HCT116 (cell line): ENCODE measurements around the gene SHISA3. TPM values are rescaled to one million over a fixed set of nuclear protein-coding genes. Genes with fewer than 3 reads are reported as not detected.

ENCODE experiments used
- ATAC-seq: fragments of 200-7000 bp; cut with Tn5 transposase; 2 replicates; pipeline ENCODE4 v1.9.1; 2020; ENCODE audit warnings: mild to moderate bottlenecking, moderate library complexity
- BruUV-seq: library from RNA; stranded (reverse); fragments of 400-500 nt; replicated peaks from 2 replicates; lab custom pipeline; 2021; lab: Mats Ljungman, UMichigan
- CTCF ChIA-PET: fragments of 300-600 bp; sonication (Branson Sonifier 250); formaldehyde crosslinking; loops from one replicate; lab custom pipeline; 2021; ENCODE audit warnings: antibody characterized with exemption; lab: Charles Lee
- POLR2A ChIA-PET: fragments of 300-600, 350-600 bp; sonication (Branson Sonifier 250); formaldehyde crosslinking; loops from one replicate; lab custom pipeline; 2021; ENCODE audit warnings: antibody characterized with exemption; lab: Charles Lee
- RAD21 ChIA-PET, 2 experiments: fragments of 300-600 bp; sonication (Branson Sonifier 250); formaldehyde crosslinking; loops; one replicate each; lab custom pipeline; 2023; ENCODE audit warnings: low total read pairs in 2 of 2; ENCODE audit not compliant: uncharacterized antibody in 2 of 2, unreplicated experiment in 2 of 2, low non-redundant PET in 1 of 2; lab: Charles Lee
- DNase-seq: peaks from one replicate; pipeline ENCODE4 v3.0.0-alpha.2; 2010; ENCODE audit warnings: low read depth, low spot score
- H2AFZ ChIP-seq: fragments of 200-600 bp; shearing (Covaris generic), sonication (generic); 2 replicates; pipeline ENCODE4 v1.6.1; 2017; ENCODE audit warnings: low read depth, mixed run types, mixed read lengths, antibody characterized with exemption, low read length; ENCODE audit not compliant: poor library complexity, severe bottlenecking
- H3K27ac ChIP-seq: 2 replicates; pipeline ENCODE4 v1.5.1; 2012; ENCODE audit warnings: low read depth, low read length
- H3K27me3 ChIP-seq: fragments of 200-600 bp; sonication (generic); 2 replicates; pipeline ENCODE4 v1.6.1; 2016; ENCODE audit warnings: mixed run types, low read length, mixed read lengths; ENCODE audit not compliant: insufficient read depth
- H3K36me3 ChIP-seq, 2 experiments: fragments of 200-500 bp in 1 of 2; fragments of 200-600 bp in 1 of 2; sonication (Bioruptor generic) in 1 of 2; sonication (generic) in 1 of 2; 2 replicates each; pipeline versions ENCODE4 v1.5.1 to v1.6.1; 2014 to 2016; ENCODE audit warnings: low read length in 2 of 2, inconsistent platforms in 1 of 2, mixed read lengths in 1 of 2, mixed run types in 1 of 2; ENCODE audit not compliant: insufficient read depth in 2 of 2, control insufficient read depth in 1 of 2
- H3K4me1 ChIP-seq, 2 experiments: fragments of 200-600 bp in 1 of 2; sonication (generic) in 1 of 2; 2 replicates each; pipeline versions ENCODE4 v1.5.1 to v1.6.1; 2012 to 2017; ENCODE audit warnings: low read length in 2 of 2, inconsistent platforms in 1 of 2, mild to moderate bottlenecking in 1 of 2, mixed read lengths in 1 of 2, mixed run types in 1 of 2, moderate library complexity in 1 of 2; ENCODE audit not compliant: insufficient read depth in 2 of 2, control insufficient read depth in 1 of 2
- H3K4me2 ChIP-seq: fragments of 200-600 bp; sonication (generic); 2 replicates; pipeline ENCODE4 v1.6.1; 2017; ENCODE audit warnings: mixed run types, low read length, mixed read lengths
- H3K4me3 ChIP-seq, 2 experiments: fragments of 200-600 bp in 1 of 2; sonication (generic) in 1 of 2; replicated peaks in 1 of 2; 2 replicates each; pipeline ENCODE4 v1.5.1; 2011 to 2016; ENCODE audit warnings: low read length in 2 of 2, control low read depth in 1 of 2, low read depth in 1 of 2, mild to moderate bottlenecking in 1 of 2, mixed read lengths in 1 of 2, mixed run types in 1 of 2
- H3K79me2 ChIP-seq: fragments of 200-600 bp; sonication (generic); 2 replicates; pipeline ENCODE4 v1.6.1; 2017; ENCODE audit warnings: mild to moderate bottlenecking, mixed run types, low read length, moderate library complexity, mixed read lengths; ENCODE audit not compliant: insufficient read depth
- H3K9ac ChIP-seq: fragments of 200-600 bp; sonication (generic); 2 replicates; pipeline ENCODE4 v1.6.1; 2016; ENCODE audit warnings: low read length, mixed read lengths
- H3K9me2 ChIP-seq: fragments of 200-600 bp; sonication (generic), shearing (Covaris generic); 2 replicates; pipeline ENCODE4 v1.6.1; 2017; ENCODE audit warnings: mixed run types, mild to moderate bottlenecking, moderate library complexity; ENCODE audit not compliant: insufficient read depth
- H3K9me3 ChIP-seq, 2 experiments: fragments of 200-500 bp in 1 of 2; fragments of 200-600 bp in 1 of 2; sonication (Bioruptor generic) in 1 of 2; sonication (generic) in 1 of 2; 2 replicates each; pipeline ENCODE4 v1.6.1; 2014 to 2017; ENCODE audit warnings: low read length in 2 of 2, mixed read lengths in 2 of 2, inconsistent platforms in 1 of 2, low read depth in 1 of 2, mild to moderate bottlenecking in 1 of 2, mixed run types in 1 of 2, moderate library complexity in 1 of 2; ENCODE audit not compliant: control insufficient read depth in 1 of 2, insufficient read depth in 1 of 2
- H4K20me1 ChIP-seq: fragments of 200-600 bp; sonication (generic), shearing (Covaris generic); 2 replicates; pipeline ENCODE4 v1.6.1; 2017; ENCODE audit warnings: mixed run types, mild to moderate bottlenecking, moderate library complexity; ENCODE audit not compliant: insufficient read depth
- CBX3 ChIP-seq: IDR thresholded peaks from 2 replicates; pipeline ENCODE4 v1.6.1; 2012; ENCODE audit warnings: low read depth
- CTCF ChIP-seq, 3 experiments: fragments of 200-600 bp in 1 of 3; sonication (generic) in 1 of 3; IDR thresholded peaks in 2 of 3; conservative IDR thresholded peaks in 1 of 3; 2 replicates each; pipeline ENCODE4 v1.5.1; 2012 to 2017; ENCODE audit warnings: low read depth in 2 of 3, low read length in 2 of 3, antibody characterized with exemption in 1 of 3, borderline replicate concordance in 1 of 3, control low read depth in 1 of 3, mild to moderate bottlenecking in 1 of 3, mixed read lengths in 1 of 3, mixed run types in 1 of 3, moderate library complexity in 1 of 3; ENCODE audit not compliant: insufficient read depth in 1 of 3
- EGR1 ChIP-seq: IDR thresholded peaks from 2 replicates; pipeline ENCODE4 v1.6.1; 2012; ENCODE audit warnings: low read depth
- EZH2 ChIP-seq: fragments of 200-600 bp; sonication (generic); IDR thresholded peaks from 2 replicates; pipeline ENCODE4 v1.6.1; 2017; ENCODE audit warnings: antibody characterized with exemption, mixed run types
- EZH2phosphoT487 ChIP-seq: fragments of 200-600 bp; IDR thresholded peaks from 2 replicates; pipeline ENCODE4 v1.6.1; 2018; ENCODE audit warnings: antibody characterized with exemption, borderline replicate concordance
- FOSL1 ChIP-seq: IDR thresholded peaks from 2 replicates; pipeline ENCODE4 v1.6.1; 2012; ENCODE audit warnings: low read depth
- POLR2AphosphoS5 ChIP-seq: IDR thresholded peaks from 2 replicates; pipeline ENCODE4 v1.6.1; 2011; ENCODE audit warnings: mild to moderate bottlenecking, low read depth, low read length, moderate library complexity
- RAD21 ChIP-seq: IDR thresholded peaks from 2 replicates; pipeline ENCODE4 v1.6.1; 2012; ENCODE audit warnings: low read depth, mild to moderate bottlenecking
- REST ChIP-seq: IDR thresholded peaks from 2 replicates; pipeline ENCODE4 v1.6.1; 2012; ENCODE audit warnings: low read depth
- SIN3A ChIP-seq: IDR thresholded peaks from 2 replicates; pipeline ENCODE4 v1.6.1; 2012; ENCODE audit warnings: low read depth
- SP1 ChIP-seq: IDR thresholded peaks from 2 replicates; pipeline ENCODE4 v1.6.1; 2012; ENCODE audit warnings: low read depth
- YY1 ChIP-seq: IDR thresholded peaks from 2 replicates; pipeline ENCODE4 v1.6.1; 2011; ENCODE audit warnings: low read length, low read depth, moderate library complexity, mild to moderate bottlenecking; ENCODE audit not compliant: insufficient replicate concordance; ENCODE audit errors: extremely low read depth
- ZFX ChIP-seq: fragments of 450-650 bp; IDR thresholded peaks from 2 replicates; pipeline ENCODE4 v1.6.1; 2017
- ZNF274 ChIP-seq: fragments of 200-500 bp; sonication (Bioruptor generic); IDR thresholded peaks from 2 replicates; pipeline ENCODE4 v1.6.1; 2014; ENCODE audit warnings: mild to moderate bottlenecking, low read depth, low read length, inconsistent platforms
- intact Hi-C: fragments of 100-400 bp; cut with micrococcal nuclease; formaldehyde crosslinking; loops from 2 replicates; pipeline ENCODE4 v1.10.0; 2022
- total RNA-seq: library from RNA; stranded (reverse); gene quantifications from one replicate; pipeline ENCODE4 v1.2.1, GENCODE V29; 2021; ENCODE audit not compliant: unreplicated experiment

SHISA3 gene
- total RNA-seq, 1 experiment from 2014 or later, result not detected

- ChIA-PET CTCF (no interaction called here), RAD21 (no interaction called here), POLR2A (no interaction called here)
- Histone ChIP-seq H3K4me2 (no peak overlapping the region), H3K27me3 (peaks cover 23% of the 10 kb centered on the region), H3K9me3 (no peaks in the 10 kb centered on the region), H3K36me3 (no peaks in the 10 kb centered on the region), H3K4me1 (no peaks in the 10 kb centered on the region), H3K9ac (no peak overlapping the region), H3K9me2 (no peaks in the 10 kb centered on the region), H3K4me3 (no peak overlapping the region), H2AFZ (no peak overlapping the region), H3K27ac (no peak overlapping the region), H3K79me2 (no peaks in the 10 kb centered on the region), H4K20me1 (no peaks in the 10 kb centered on the region)
- intact Hi-C loops, result no loop called here
- BruUV-seq, result no TSS peak
- DNase-seq (no peak), ATAC-seq (no peak)
- TF ChIP-seq EZH2phosphoT487, result no peak
Measured at GRCh38 chr4:42436928-42437565, 39.8 kb downstream of the SHISA3 start.

- CTCF ChIA-PET, result no interaction called here
Measured at GRCh38 chr4:42440083-42440482, 42.8 kb downstream of the SHISA3 start.

More at GRCh38 chr4:42440083-42440482, 42.8 kb downstream of the SHISA3 start:
- H3K9me3 ChIP-seq, result no peaks in the 10 kb centered on the region
- H3K4me1 ChIP-seq, result no peaks in the 10 kb centered on the region
- intact Hi-C loops, result no loop called here
- ChIA-PET RAD21 (no interaction called here), POLR2A (no interaction called here)
- H2AFZ ChIP-seq, result no peak overlapping the region
- no TSS peak for BruUV-seq
- H3K27ac ChIP-seq, result no peak overlapping the region
- TF ChIP-seq SIN3A (no peak), FOSL1 (no peak), CTCF (IDR thresholded peaks at IDR 0.05 in 2 of 3, conservative IDR thresholded peaks at IDR 0.05 in 1 of 3; ENCODE audit: borderline replicate concordance in 1 of 3, insufficient read depth in 1 of 3, low read depth in 2 of 3, low read length in 2 of 3) (no peak), SP1 (no peak), CBX3 (no peak), EGR1 (no peak), EZH2 (no peak), ZNF274 (no peak), REST (no peak), ZFX (no peak), YY1 (no peak), RAD21 (no peak), POLR2AphosphoS5 (no peak)
- no peak overlapping the region for H3K4me3 ChIP-seq
- no peaks in the 10 kb centered on the region for H3K36me3 ChIP-seq
- H3K27me3 ChIP-seq, result peaks cover 34% of the 10 kb centered on the region
- DNase-seq, result no peak
- H3K9me2 ChIP-seq, result no peaks in the 10 kb centered on the region
- H4K20me1 ChIP-seq, result no peaks in the 10 kb centered on the region
- H3K4me2 ChIP-seq, result no peak overlapping the region
- no peak for ATAC-seq
- H3K79me2 ChIP-seq, result no peaks in the 10 kb centered on the region
- H3K9ac ChIP-seq, result no peak overlapping the region
